Kidney glomerular epithelial cell (primary cell): ENCODE results near the gene HCRTR2.
A peak's percentile ranks its signal among the peaks of the same experiment; 100 is the strongest.
"Not testable (repeated sequence)": the region's sequence is repeated elsewhere in the genome, so short reads cannot be mapped to it uniquely, and the experiment has no call there.

Experiments
- DNase-seq: peaks from one replicate; lab custom pipeline; 2025; lab: John Stamatoyannopoulos, UW

Gene HCRTR2

GRCh38 chr6:55220961-55221360 is 46.6 kb downstream of the HCRTR2 start:
- DNase-seq: no peak

DNA sequence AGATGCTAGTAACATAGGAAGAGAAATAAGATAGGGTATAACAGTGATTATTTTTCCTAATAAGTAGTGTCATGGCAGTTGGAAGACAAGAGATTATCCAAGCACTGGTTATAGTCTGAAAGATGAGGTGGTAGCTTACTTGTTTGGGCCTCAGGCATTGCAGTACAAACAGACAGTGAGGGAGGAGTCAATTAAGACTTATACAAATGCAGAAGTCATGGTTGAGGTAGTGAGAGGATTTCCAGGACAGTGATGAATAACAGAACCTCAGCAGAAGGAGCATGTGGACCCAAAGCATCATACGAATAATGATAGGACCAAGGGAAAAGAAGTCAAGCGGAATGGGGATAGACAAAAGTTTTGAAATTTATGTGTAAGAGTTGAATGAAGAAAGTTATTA is 53.5 kb downstream of the HCRTR2 start:
- no peak for DNase-seq

- peak; percentile 22 for DNase-seq
These were observed 64.8 kb downstream of the HCRTR2 start for GRCh38 chr6:55239099-55239498.

- DNase-seq: peak; percentile 44
These were observed 66.8 kb downstream of the HCRTR2 start for GRCh38 chr6:55240975-55241605.

- DNase-seq: no peak
These were observed 76.1 kb downstream of the HCRTR2 start for GRCh38 chr6:55250400-55250799.

DNA sequence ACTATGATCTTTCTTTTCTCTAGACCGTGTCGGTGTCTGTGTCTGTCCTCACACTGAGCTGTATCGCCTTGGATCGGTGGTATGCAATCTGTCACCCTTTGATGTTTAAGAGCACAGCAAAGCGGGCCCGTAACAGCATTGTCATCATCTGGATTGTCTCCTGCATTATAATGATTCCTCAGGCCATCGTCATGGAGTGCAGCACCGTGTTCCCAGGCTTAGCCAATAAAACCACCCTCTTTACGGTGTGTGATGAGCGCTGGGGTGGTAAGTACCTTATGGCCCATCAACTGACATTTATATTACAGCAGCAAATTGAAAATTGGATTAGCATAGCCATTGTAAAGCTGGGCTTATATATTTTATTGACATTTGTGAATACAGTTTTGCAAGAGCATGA is 80.8 kb downstream of the HCRTR2 start:
- no peak for DNase-seq

DNA sequence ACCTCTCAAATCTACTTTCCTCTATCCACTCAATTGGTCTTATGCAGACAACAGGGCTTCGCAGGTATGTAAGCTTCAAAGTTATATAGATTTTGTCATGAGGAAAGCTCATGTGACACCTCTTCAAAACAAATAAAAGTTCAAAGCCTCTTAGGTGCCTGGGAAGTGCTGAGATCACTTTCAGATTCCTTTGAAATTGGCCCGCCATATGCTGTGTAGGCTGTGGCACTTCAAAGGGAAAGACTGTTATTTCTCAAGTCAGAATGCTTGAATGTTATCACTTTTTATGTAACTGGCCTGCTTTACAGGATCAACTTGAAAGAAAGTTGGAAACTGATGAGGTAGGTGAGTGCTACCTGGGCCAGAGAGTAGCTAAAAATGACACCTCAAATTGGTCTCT is 85.9 kb downstream of the HCRTR2 start:
- DNase-seq: no peak

- DNase-seq: no peak
These were observed 91.2 kb downstream of the HCRTR2 start for GRCh38 chr6:55265409-55266114.

DNA sequence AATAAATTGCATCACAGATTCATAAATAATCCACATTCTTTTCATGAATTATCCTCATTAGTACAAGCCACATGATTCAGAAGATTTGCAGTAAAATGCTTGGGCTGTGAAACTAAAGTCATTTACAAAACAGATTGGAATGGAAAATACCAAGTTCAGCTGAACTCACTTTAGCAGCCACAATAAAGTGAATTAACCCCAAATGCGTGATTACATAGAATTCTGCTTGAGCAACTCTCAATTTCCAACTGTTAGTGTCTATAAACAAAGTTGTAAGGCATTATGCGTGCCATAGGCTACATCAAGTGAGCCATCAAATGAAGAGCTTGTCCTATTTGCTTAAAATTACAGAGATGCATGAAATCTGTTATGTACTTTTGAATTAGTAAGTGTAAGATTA is 92.6 kb downstream of the HCRTR2 start:
- no peak for DNase-seq

GRCh38 chr6:55276745-55277530 is 102.6 kb downstream of the HCRTR2 start:
- DNase-seq: peak; percentile 51

DNA sequence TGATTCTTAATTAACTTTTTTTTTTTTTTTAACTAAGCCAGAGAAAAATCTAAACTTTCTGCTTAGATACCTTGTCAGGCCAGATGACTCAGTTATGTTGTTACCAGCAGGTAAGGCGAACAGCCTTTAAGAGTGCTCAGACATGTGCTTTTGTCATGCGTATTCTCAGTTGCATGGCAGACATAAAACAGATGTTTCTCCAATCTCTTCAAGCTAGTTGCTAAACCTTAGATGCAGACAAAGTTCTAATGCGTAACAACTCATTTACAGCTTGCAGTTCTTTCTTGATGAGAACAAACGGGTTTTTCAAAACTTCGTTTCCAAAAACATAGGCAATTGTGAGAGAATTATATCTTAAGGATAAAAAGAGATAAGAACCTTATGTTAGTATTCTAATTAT is 103.3 kb downstream of the HCRTR2 start:
- DNase-seq: no peak

- no peak for DNase-seq
These were observed 106.9 kb downstream of the HCRTR2 start for GRCh38 chr6:55281215-55281614.

DNA sequence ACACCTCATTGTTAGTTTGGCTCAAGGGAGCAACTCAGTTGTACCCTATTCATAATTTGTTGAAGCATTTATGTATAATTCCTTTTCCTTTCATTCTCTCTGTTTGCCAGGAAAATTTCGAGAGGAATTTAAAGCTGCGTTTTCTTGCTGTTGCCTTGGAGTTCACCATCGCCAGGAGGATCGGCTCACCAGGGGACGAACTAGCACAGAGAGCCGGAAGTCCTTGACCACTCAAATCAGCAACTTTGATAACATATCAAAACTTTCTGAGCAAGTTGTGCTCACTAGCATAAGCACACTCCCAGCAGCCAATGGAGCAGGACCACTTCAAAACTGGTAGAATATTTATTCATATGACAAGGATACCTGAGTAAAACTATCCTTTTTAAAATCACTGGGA is 107.8 kb downstream of the HCRTR2 start:
- DNase-seq: no peak

- no peak for DNase-seq
These were observed 112.5 kb downstream of the HCRTR2 start for GRCh38 chr6:55286824-55287223.

DNA sequence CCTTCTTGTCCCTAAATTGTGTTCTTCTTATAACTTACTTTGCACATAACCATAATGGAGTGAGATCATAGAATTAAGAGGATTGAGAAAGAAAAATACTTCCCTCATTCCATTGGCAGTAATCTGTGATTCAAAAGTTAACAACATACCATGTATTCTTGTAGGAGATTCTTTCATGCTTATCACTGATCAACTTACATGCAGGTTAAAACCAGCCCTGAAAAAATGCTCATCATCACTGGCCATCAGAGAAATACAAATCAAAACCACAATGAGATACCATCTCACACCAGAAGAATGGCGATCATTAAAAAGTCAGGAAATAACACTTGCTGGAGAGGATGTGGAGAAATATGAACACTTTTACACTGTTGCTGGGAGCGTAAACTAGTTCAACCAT is 116.4 kb downstream of the HCRTR2 start:
- no peak for DNase-seq

- no peak for DNase-seq
These were observed 118.8 kb downstream of the HCRTR2 start for GRCh38 chr6:55293116-55293515.

- not testable (repeated sequence) for DNase-seq
These were observed 122.9 kb downstream of the HCRTR2 start for GRCh38 chr6:55297214-55297613.

DNA sequence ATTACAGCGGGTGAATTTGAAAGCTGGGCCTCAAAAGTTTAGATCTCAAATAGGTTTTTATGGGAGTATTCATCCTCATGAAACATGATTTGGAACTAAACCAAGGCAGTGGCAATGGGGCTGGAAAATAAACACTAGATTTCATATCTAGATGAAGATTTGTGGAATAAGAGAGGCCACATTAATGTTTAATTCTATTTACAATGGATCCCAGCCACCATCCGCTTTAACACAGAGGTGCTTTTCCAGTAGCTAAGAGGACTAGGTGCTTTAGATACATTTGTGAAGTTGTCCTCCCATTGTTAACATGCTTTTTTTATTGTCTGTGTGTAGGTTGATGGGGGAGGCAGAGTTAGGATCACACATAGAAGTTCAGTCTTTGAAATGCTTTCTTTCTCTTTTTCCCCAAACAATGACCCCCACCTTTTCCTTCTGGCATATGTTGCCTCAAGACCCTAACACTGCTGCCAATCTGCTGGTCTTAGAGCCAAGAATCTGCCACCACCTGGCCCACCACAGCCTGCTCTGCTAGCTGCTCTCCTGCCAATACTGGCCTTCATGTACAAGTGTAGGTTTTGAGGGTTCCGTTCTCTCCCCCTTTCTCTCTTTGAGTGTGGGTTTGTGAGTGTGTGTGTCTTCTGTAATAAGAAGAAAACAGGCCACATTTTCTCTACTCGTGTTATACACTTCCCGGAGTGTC is 125.1 kb downstream of the HCRTR2 start:
- no peak for DNase-seq

GRCh38 chr6:55304747-55305146 is 130.4 kb downstream of the HCRTR2 start:
- DNase-seq: no peak

DNA sequence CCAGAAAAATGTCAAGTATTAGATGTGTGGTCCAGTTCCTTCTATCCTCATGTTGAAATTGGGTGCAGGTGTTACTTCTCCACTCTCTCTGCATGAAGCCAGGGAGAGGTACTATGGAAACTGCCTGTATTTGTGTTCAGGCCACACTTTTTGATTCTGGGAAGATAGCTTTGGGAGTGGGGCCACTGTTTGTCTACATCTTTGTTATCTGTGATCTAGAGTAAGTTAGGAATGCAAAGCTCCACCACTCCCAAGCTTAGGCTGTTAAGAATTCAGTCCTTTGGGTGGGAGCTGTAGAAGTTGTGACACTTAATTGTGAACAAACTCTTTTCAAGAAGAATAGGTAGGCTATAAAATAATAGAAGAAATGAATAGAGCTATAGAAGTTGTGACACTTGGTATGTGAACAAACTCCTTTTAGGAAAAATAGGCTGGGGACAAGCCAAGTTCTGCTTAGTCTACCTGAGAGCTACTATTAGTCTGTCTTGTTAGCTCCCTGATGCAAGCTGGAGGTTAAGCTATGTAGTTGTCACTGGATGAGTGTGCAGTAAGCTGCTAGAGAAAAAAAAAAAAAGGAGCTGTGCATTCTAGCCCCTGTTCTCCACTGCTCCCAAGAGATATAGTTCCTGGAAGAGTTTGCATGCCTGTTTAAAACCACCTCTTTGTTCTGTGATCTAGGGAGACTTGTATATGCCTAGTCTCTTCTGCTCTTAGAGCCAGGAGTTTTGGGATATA is 145.8 kb downstream of the HCRTR2 start:
- DNase-seq: no peak

DNA sequence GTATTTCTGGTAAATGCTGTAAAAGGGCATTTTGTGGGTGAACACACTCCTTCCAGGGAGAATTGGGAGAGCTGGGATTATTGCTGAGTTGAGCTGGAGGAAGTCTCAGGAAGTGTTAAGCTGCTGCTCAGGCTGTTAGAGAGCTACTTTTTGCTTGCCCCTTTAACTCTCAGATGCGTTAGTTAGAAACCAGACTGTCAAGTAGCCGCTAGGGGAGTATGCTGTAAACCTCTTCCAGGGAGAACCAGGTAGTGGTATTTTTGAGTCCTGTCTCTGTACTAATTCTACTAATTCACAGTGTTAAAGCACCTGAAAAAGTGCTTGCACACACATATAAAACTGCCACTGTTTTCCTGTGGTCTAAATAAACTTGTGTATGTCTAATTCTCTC is 146.4 kb downstream of the HCRTR2 start:
- DNase-seq: no peak

- no peak for DNase-seq
These were observed 152.9 kb downstream of the HCRTR2 start, which contains the start of gene GFRAL for GRCh38 chr6:55327169-55327568. TSS of gene GFRAL (plus strand) at chr6:55327469. CDS start at chr6:55327555, 86 bp downstream.
